ENCODE results near the gene ST3GAL5.

GRCh38 chr2:85893428-85894258 lies 4.9 kb upstream of the ST3GAL5 start:
- TF ChIP-seq CTCF (IDR thresholded peaks at IDR 0.05; ENCODE audit: insufficient read depth, low read length): no peak
- no peak for TF ChIP-seq POLR2AphosphoS5 (IDR thresholded peaks at IDR 0.05; ENCODE audit: low read depth)
- TF ChIP-seq REST (IDR thresholded peaks at IDR 0.05; ENCODE audit: insufficient replicate concordance, low read depth): no peak
- TF ChIP-seq GABPA (IDR thresholded peaks at IDR 0.05; ENCODE audit: low read depth): no peak

Measured in HL-60 (cell line).